HepG2 (cell line): Measurements from ENCODE around the gene SHLD3. TPM values are rescaled to one million over a fixed set of nuclear protein-coding genes. Genes with fewer than 3 reads are reported as not detected.

Source experiments
- ATAC-seq: fragments of 200-7000 bp; cut with Tn5 transposase; 3 replicates; pipeline ENCODE4 v1.9.1; 2020; ENCODE audit warnings: mild to moderate bottlenecking, moderate library complexity
- BruUV-seq: library from RNA; stranded (reverse); fragments of 400-500 nt; replicated peaks from 2 replicates; lab custom pipeline; 2021; lab: Mats Ljungman, UMichigan
- CTCF ChIA-PET: fragments of 300-600 bp; formaldehyde crosslinking; extraction: SDS; loops from one replicate; lab custom pipeline; 2021; ENCODE audit warnings: low total read pairs, inconsistent platforms, low intra/inter-chr PET ratio; lab: Yijun Ruan, JAX
- POLR2A ChIA-PET: fragments of 350-600 bp; sonication (Branson Sonifier 250); formaldehyde crosslinking; loops from one replicate; lab custom pipeline; 2020; ENCODE audit warnings: antibody characterized with exemption, inconsistent platforms; lab: Yijun Ruan, JAX
- DNase-seq: peaks from one replicate; pipeline ENCODE4 v3.0.0-alpha.2; 2015; ENCODE audit warnings: low spot score
- FAIRE-seq: peaks from 3 replicates; lab custom pipeline; 2011; peaks lifted over from hg19 to GRCh38; lab: Jason Lieb, UNC
- H2AFZ ChIP-seq: one replicate; pipeline ENCODE4 v1.6.1; 2011; ENCODE audit warnings: low read length, inconsistent platforms
- H3K27ac ChIP-seq: fragments of 300-600 bp; 3 replicates; pipeline ENCODE4 v1.8.0; 2011; ENCODE audit warnings: mixed run types, mild to moderate bottlenecking, mixed read lengths, low read length, inconsistent platforms; ENCODE audit not compliant: insufficient read depth; ENCODE audit errors: extremely low read length
- H3K27me3 ChIP-seq, 2 experiments: fragments of 200-600 bp in 1 of 2; 2 replicates in 1 of 2; 3 replicates in 1 of 2; pipeline versions ENCODE4 v1.6.0 to v1.8.0; 2011; ENCODE audit warnings: low read length in 2 of 2, mild to moderate bottlenecking in 2 of 2, moderate library complexity in 2 of 2, inconsistent platforms in 1 of 2; ENCODE audit not compliant: insufficient read depth in 2 of 2, control insufficient read depth in 1 of 2
- H3K36me3 ChIP-seq, 2 experiments: fragments of 200-600 bp in 1 of 2; replicated peaks in 1 of 2; 2 replicates in 1 of 2; 3 replicates in 1 of 2; pipeline versions ENCODE4 v1.5.1 to v1.8.0; 2011; ENCODE audit warnings: low read length in 2 of 2, inconsistent platforms in 1 of 2; ENCODE audit not compliant: insufficient read depth in 2 of 2, control insufficient read depth in 1 of 2
- H3K4me1 ChIP-seq: 2 replicates; pipeline ENCODE4 v1.5.1; 2012; ENCODE audit warnings: low read length, inconsistent platforms; ENCODE audit not compliant: insufficient read depth
- H3K4me2 ChIP-seq: 2 replicates; pipeline ENCODE4 v1.6.0; 2011; ENCODE audit warnings: low read depth, low read length, inconsistent platforms
- H3K4me3 ChIP-seq, 3 experiments: fragments of 200-600 bp in 1 of 3; sonication (generic), shearing (Covaris generic) in 1 of 3; replicated peaks in 1 of 3; 2 replicates each; pipeline ENCODE4 v1.5.1; 2011 to 2016; ENCODE audit warnings: low read length in 3 of 3, inconsistent platforms in 2 of 3, low read depth in 2 of 3, mild to moderate bottlenecking in 2 of 3, control low read depth in 1 of 3, mixed read lengths in 1 of 3; ENCODE audit not compliant: insufficient read depth in 1 of 3
- H3K79me2 ChIP-seq: one replicate; pipeline ENCODE4 v1.6.1; 2011; ENCODE audit warnings: low read length, inconsistent platforms; ENCODE audit not compliant: insufficient read depth
- H3K9ac ChIP-seq: 2 replicates; pipeline ENCODE4 v1.6.0; 2011; ENCODE audit warnings: mild to moderate bottlenecking, low read depth, low read length, inconsistent platforms; ENCODE audit not compliant: insufficient read depth
- H3K9me3 ChIP-seq: 2 replicates; pipeline ENCODE4 v1.5.1; 2012; ENCODE audit warnings: mild to moderate bottlenecking, low read length
- H4K20me1 ChIP-seq: 2 replicates; pipeline ENCODE4 v1.6.0; 2011; ENCODE audit warnings: inconsistent platforms, mild to moderate bottlenecking, low read length, moderate library complexity; ENCODE audit not compliant: insufficient read depth
- CSRNP1 ChIP-seq: sonication (generic); formaldehyde crosslinking; IDR thresholded peaks from 2 replicates; pipeline ENCODE4 v1.8.1; 2023; ENCODE audit warnings: mild to moderate bottlenecking, missing genetic modification reagents
- E2F5 ChIP-seq: sonication (generic); formaldehyde crosslinking; conservative IDR thresholded peaks from 2 replicates; pipeline ENCODE4 v1.4.0; 2020; ENCODE audit warnings: missing genetic modification reagents
- EHMT2 ChIP-seq: fragments of 200-600 bp; sonication (generic); IDR thresholded peaks from 2 replicates; pipeline ENCODE4 v1.7.0; 2017; ENCODE audit warnings: antibody characterized with exemption, low read depth, low read length, borderline replicate concordance
- HOMEZ ChIP-seq: IDR thresholded peaks from 2 replicates; pipeline ENCODE4 v1.6.1; 2016; ENCODE audit warnings: low read depth
- POGZ ChIP-seq: sonication (generic); formaldehyde crosslinking; IDR thresholded peaks from 2 replicates; pipeline ENCODE4 v1.4.0; 2020; ENCODE audit warnings: mild to moderate bottlenecking, missing genetic modification reagents
- SMC3 ChIP-seq: IDR thresholded peaks from 2 replicates; pipeline ENCODE4 v1.6.1; 2011; ENCODE audit warnings: low read length, improper control_type of control experiment
- ZSCAN9 ChIP-seq: IDR thresholded peaks from 2 replicates; pipeline ENCODE4 v1.6.1; 2016; ENCODE audit warnings: borderline replicate concordance
- WGBS: methylation state at CpG from one replicate; pipeline ENCODE4 v1.1.6; 2017; ENCODE audit warnings: low lambda C conversion rate; 5-methylcytosine and 5-hydroxymethylcytosine counted together
- in situ Hi-C: cut with HindIII; loops from 2 replicates; pipeline ENCODE4 v1.10.0; 2017; ENCODE audit warnings: low pct_unique_long_range_greater_than_20kb; ENCODE audit not compliant: extremely low pct_ligation_motif_present
- intact Hi-C: fragments of 100-400 bp; cut with micrococcal nuclease; formaldehyde crosslinking; loops from one replicate; pipeline ENCODE4 v1.10.0; 2022; ENCODE audit not compliant: unreplicated experiment
- polyA plus RNA-seq, 8 experiments: library from polyadenylated mRNA; depleted of rRNA in 3 of 8; stranded (reverse) in 7 of 8; unstranded in 1 of 8; fragments of >200 nt; fragmentation: Illumina TruSeq in 4 of 8; extraction: Trizol in 4 of 8; gene quantifications; 2 replicates each; pipeline versions ENCODE4 v1.2.1 to v1.2.3, GENCODE V29; 2011 to 2016; ENCODE audit warnings: low read depth in 4 of 8, missing spikeins in 1 of 8, mixed read lengths in 1 of 8; ENCODE audit not compliant: insufficient read depth in 1 of 8
- total RNA-seq, 5 experiments: library from RNA; depleted of rRNA; stranded (reverse); fragments of >200 nt; fragmentation: Illumina TruSeq; extraction: Trizol; gene quantifications; 2 replicates each; pipeline ENCODE4 v1.2.3, GENCODE V29; 2016; ENCODE audit warnings: low read depth in 1 of 5

The SHLD3 gene
- total and polyA plus RNA-seq, 2 of the 13 experiments (the other 11 are each of a cell fraction or from before 2014, with no cell fraction given): 3.6 to 6.8 TPM

GRCh38 chr5:65624571-65625555 is at the start of gene SHLD3, which contains the start of gene TRAPPC13 (continued):
- peak; percentile 34; the same call in 1 of the 2 replicates for TF ChIP-seq EHMT2

GRCh38 chr5:65577141-65577540 is 47.7 kb upstream of the SHLD3 start:
- Histone ChIP-seq H3K27me3 (no peaks in the 10 kb centered on the region), H3K4me2 (no peak overlapping the region), H3K4me1 (no peaks in the 10 kb centered on the region), H4K20me1 (no peaks in the 10 kb centered on the region), H3K27ac (no peak overlapping the region), H3K9me3 (no peaks in the 10 kb centered on the region), H2AFZ (no peak overlapping the region), H3K4me3 (no peak overlapping the region), H3K79me2 (no peaks in the 10 kb centered on the region), H3K36me3 (peaks cover 4 to 41% of the 10 kb centered on the region in 2 experiments; a peak in 4 of 5 replicates), H3K9ac (no peak overlapping the region)
- TF ChIP-seq E2F5 (no peak), ZSCAN9 (CRISPR knock-in tag) (no peak)
- ChIA-PET POLR2A (no interaction called here), CTCF (no interaction called here)
- DNase-seq (no peak), FAIRE-seq (no peak), ATAC-seq (no peak)
- BruUV-seq: no TSS peak
- in situ Hi-C loops: no loop called here
- intact Hi-C loops: no loop called here

GRCh38 chr5:65588694-65589093 is 36.1 kb upstream of the SHLD3 start:
- Histone ChIP-seq H3K9ac (no peak overlapping the region), H3K27me3 (no peaks in the 10 kb centered on the region), H2AFZ (no peak overlapping the region), H3K79me2 (no peaks in the 10 kb centered on the region), H3K4me1 (no peaks in the 10 kb centered on the region), H4K20me1 (no peaks in the 10 kb centered on the region), H3K4me2 (no peak overlapping the region), H3K9me3 (no peaks in the 10 kb centered on the region), H3K27ac (no peak overlapping the region), H3K36me3 (peaks cover 7 to 33% of the 10 kb centered on the region in 2 experiments), H3K4me3 (no peak overlapping the region)
- BruUV-seq: no TSS peak
- intact Hi-C loops: no loop called here
- CTCF ChIA-PET: no interaction called here
- ATAC-seq (no peak), FAIRE-seq (no peak), DNase-seq (no peak)
- in situ Hi-C loops: no loop called here
- POLR2A ChIA-PET: no interaction called here
- WGBS: 95% methylated on average over 2 of the region's 2 CpGs
- TF ChIP-seq CSRNP1 (CRISPR knock-in tag) (no peak), HOMEZ (CRISPR knock-in tag) (no peak), POGZ (CRISPR knock-in tag) (no peak), SMC3 (no peak)
